ENCODE results near the gene ANGEL1.

ANGEL1 gene

GRCh38 chr14:76827696-76828296 is 15.1 kb upstream of the ANGEL1 start:
- CTCF ChIA-PET: no interaction called here
- no peak for DNase-seq (ENCODE audit: low read depth, low spot score)
- peak overlapping the region; percentile 42 for H3K4me3 ChIP-seq (ENCODE audit: low read depth, low read length)
- POLR2A ChIA-PET: no interaction called here
- TF ChIP-seq, protein P1, sequence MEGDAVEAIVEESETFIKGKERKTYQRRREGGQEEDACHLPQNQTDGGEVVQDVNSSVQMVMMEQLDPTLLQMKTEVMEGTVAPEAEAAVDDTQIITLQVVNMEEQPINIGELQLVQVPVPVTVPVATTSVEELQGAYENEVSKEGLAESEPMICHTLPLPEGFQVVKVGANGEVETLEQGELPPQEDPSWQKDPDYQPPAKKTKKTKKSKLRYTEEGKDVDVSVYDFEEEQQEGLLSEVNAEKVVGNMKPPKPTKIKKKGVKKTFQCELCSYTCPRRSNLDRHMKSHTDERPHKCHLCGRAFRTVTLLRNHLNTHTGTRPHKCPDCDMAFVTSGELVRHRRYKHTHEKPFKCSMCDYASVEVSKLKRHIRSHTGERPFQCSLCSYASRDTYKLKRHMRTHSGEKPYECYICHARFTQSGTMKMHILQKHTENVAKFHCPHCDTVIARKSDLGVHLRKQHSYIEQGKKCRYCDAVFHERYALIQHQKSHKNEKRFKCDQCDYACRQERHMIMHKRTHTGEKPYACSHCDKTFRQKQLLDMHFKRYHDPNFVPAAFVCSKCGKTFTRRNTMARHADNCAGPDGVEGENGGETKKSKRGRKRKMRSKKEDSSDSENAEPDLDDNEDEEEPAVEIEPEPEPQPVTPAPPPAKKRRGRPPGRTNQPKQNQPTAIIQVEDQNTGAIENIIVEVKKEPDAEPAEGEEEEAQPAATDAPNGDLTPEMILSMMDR (IDR thresholded peaks at IDR 0.05; ENCODE audit: insufficient read depth, low read length, missing control alignments): no peak

DNA sequence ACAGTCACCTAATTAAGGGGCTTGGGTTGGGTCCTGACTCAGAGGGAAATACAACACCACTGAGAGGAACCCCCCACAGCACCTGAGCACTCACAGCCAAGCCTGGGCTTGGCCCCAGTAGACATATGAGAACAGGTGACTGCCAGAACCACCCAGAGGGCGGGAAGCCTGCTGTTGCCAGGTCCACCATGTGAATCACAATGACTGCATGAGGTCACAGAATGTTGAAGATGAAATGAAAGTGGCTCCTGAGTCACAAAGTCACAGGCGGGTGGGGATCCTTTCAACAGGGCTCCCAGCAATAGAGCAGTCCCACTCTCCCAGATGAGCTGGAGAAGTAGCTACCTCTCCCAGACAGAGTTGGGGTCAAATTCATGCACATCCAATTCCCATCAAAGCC is 13.4 kb upstream of the ANGEL1 start, which contains the start of gene LRRC74A:
TSS of gene LRRC74A (plus strand) at position 287 of the 400 bp plus-strand sequence. CDS start 290 bp downstream, outside the sequence.
- POLR2A ChIA-PET: no interaction called here
- DNase-seq (ENCODE audit: low read depth, low spot score): no peak
- CTCF ChIA-PET: interaction anchor here (1.1 to 1.5 kb wide), 2 partner anchors 15 to 116 kb away, joined by 3 read pairs; no protein-coding TSS in a partner anchor
- TF ChIP-seq, protein P1 (IDR thresholded peaks at IDR 0.05; ENCODE audit: insufficient read depth, low read length, missing control alignments): no peak
- H3K4me3 ChIP-seq (ENCODE audit: low read depth, low read length): no peak within 1 kb of the TSS

DNA sequence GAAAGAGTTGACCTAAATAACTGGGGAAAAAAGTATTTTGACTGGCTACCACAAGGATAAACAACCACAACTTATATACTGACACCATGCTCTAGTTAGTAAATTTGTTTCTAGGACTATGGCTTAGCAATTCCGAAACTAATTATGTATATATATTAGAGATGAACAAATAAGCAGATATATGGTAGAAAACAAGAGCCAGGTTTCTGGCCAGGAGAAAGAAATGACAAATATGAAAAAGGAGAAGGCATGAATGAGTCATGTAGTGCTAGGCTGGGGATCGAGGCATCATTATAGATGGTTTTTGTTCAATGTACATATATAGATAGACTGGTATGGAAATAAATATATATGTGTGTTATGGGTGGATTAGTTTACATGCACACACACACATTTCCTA is 8.0 kb upstream of the ANGEL1 start:
- ChIA-PET POLR2A (no interaction called here), CTCF (no interaction called here)
- no peak for DNase-seq (ENCODE audit: low read depth, low spot score)
- H3K4me3 ChIP-seq (ENCODE audit: low read depth, low read length): no peak overlapping the region
- TF ChIP-seq, protein P1 (IDR thresholded peaks at IDR 0.05; ENCODE audit: insufficient read depth, low read length, missing control alignments): no peak

GRCh38 chr14:76814726-76815645 is 2.3 kb upstream of the ANGEL1 start:
- H3K4me3 ChIP-seq (ENCODE audit: low read depth, low read length): no peak overlapping the region
- ChIA-PET CTCF (interaction anchor here (0.7 kb wide), 1 partner anchor 60 kb away, joined by 3 read pairs; no protein-coding TSS in a partner anchor), POLR2A (no interaction called here)
- DNase-seq (ENCODE audit: low read depth, low spot score): no peak
- TF ChIP-seq, protein P1 (IDR thresholded peaks at IDR 0.05; ENCODE audit: insufficient read depth, low read length, missing control alignments): no peak

GRCh38 chr14:76812093-76812421 is 625 bp downstream of the ANGEL1 start:
- H3K4me3 ChIP-seq (ENCODE audit: low read depth, low read length): peak overlapping the region; percentile 75
- DNase-seq (ENCODE audit: low read depth, low spot score): no peak
- CTCF ChIA-PET: interaction anchor here (0.8 to 8.3 kb wide), 7 partner anchors 10 to 258 kb away, joined by 3 to 96 read pairs (median 6); no protein-coding TSS in a partner anchor
- POLR2A ChIA-PET: interaction anchor here (1.0 kb wide), 1 partner anchor 102 kb away, joined by 4 read pairs; no protein-coding TSS in a partner anchor
- TF ChIP-seq, protein P1 (IDR thresholded peaks at IDR 0.05; ENCODE audit: insufficient read depth, low read length, missing control alignments): no peak

- DNase-seq (ENCODE audit: low read depth, low spot score): no peak
- POLR2A ChIA-PET: interaction anchor here (1.0 kb wide), 1 partner anchor 102 kb away, joined by 4 read pairs; no protein-coding TSS in a partner anchor
- CTCF ChIA-PET: interaction anchor here (0.6 to 8.3 kb wide), 14 partner anchors 9 to 1102 kb away, joined by 3 to 96 read pairs (median 4); partner anchors contain the start of gene LRRC74A
- TF ChIP-seq, protein P1 (IDR thresholded peaks at IDR 0.05; ENCODE audit: insufficient read depth, low read length, missing control alignments): no peak
- peak overlapping the region; percentile 75 for H3K4me3 ChIP-seq (ENCODE audit: low read depth, low read length)
Observed at GRCh38 chr14:76811561-76811960, 1.1 kb downstream of the ANGEL1 start.
